GM12872 (cell line): ENCODE data around the gene ZNF174.

Experiments
- CTCF ChIP-seq: IDR thresholded peaks from 3 replicates; pipeline ENCODE4 v1.5.1; 2011; ENCODE audit warnings: low read depth, mild to moderate bottlenecking, low read length, moderate library complexity; ENCODE audit not compliant: insufficient read depth

The ZNF174 gene

GRCh38 chr16:3458852-3459361 lies 57.9 kb downstream of the ZNF174 start:
- TF ChIP-seq CTCF: no peak
